Measurements from ENCODE around the gene C1orf74. TPM values are rescaled to one million over a fixed set of nuclear protein-coding genes. Genes with fewer than 3 reads are reported as not detected.
A peak's percentile ranks its signal among the peaks of the same experiment; 100 is the strongest.

C1orf74 gene
- total RNA-seq, 1 donor from 2014 or later, result 3.3 TPM

GRCh38 chr1:209748620-209749019 is 35.7 kb downstream of the C1orf74 start:
- no peak for DNase-seq (ENCODE audit: low spot score in 2 of 2)

GRCh38 chr1:209747580-209748262 is 36.6 kb downstream of the C1orf74 start:
- FAIRE-seq, result no peak
- DNase-seq (ENCODE audit: low spot score in 2 of 2), result peak; percentile 42 to 77

More at GRCh38 chr1:209748620-209749019, 35.7 kb downstream of the C1orf74 start:
- no peak for FAIRE-seq

GRCh38 chr1:209746451-209747165 is 37.8 kb downstream of the C1orf74 start:
- FAIRE-seq (no peak), DNase-seq (ENCODE audit: low spot score in 2 of 2) (no peak)

- DNase-seq (ENCODE audit: low spot score in 2 of 2) (no peak), FAIRE-seq (no peak)
Measured at GRCh38 chr1:209743145-209743482, 41.2 kb downstream of the C1orf74 start.

GRCh38 chr1:209742409-209743144 is 41.8 kb downstream of the C1orf74 start:
- FAIRE-seq (no peak), DNase-seq (ENCODE audit: low spot score in 2 of 2) (no peak)

- FAIRE-seq, result no peak
- no peak for DNase-seq (ENCODE audit: low spot score in 2 of 2)
Measured at GRCh38 chr1:209741889-209742288, 42.5 kb downstream of the C1orf74 start.

GRCh38 chr1:209741193-209741592 is 43.2 kb downstream of the C1orf74 start:
- DNase-seq (ENCODE audit: low spot score in 2 of 2) (no peak), FAIRE-seq (no peak)

GRCh38 chr1:209738270-209738669 is 46.1 kb downstream of the C1orf74 start:
- DNase-seq (ENCODE audit: low spot score in 2 of 2) (no peak), FAIRE-seq (no peak)

GRCh38 chr1:209737118-209737505 is 47.2 kb downstream of the C1orf74 start:
- FAIRE-seq (no peak), DNase-seq (ENCODE audit: low spot score in 2 of 2) (no peak)

GRCh38 chr1:209736490-209737117 is 47.8 kb downstream of the C1orf74 start:
- FAIRE-seq, result no peak

GRCh38 chr1:209733409-209734192 is 50.8 kb downstream of the C1orf74 start:
- FAIRE-seq (no peak), DNase-seq (ENCODE audit: low spot score in 2 of 2) (no peak)

More at GRCh38 chr1:209736490-209737117, 47.8 kb downstream of the C1orf74 start:
- DNase-seq (ENCODE audit: low spot score in 2 of 2), result no peak

- FAIRE-seq, result no peak
- DNase-seq (ENCODE audit: low spot score in 2 of 2), result no peak
Measured at GRCh38 chr1:209732725-209733124, 51.6 kb downstream of the C1orf74 start.

- DNase-seq (ENCODE audit: low spot score in 2 of 2) (no peak), FAIRE-seq (no peak)
Measured at GRCh38 chr1:209729436-209729835, 54.9 kb downstream of the C1orf74 start.

Other genes starting within 250 kb of the C1orf74 start
- gene CAMK1G, start 200.8 kb downstream of the C1orf74 start, total RNA-seq, result 2.4 TPM
- gene LAMB3, start 132.1 kb downstream of the C1orf74 start, total RNA-seq, result 0.82 TPM
- gene G0S2, start 109.1 kb downstream of the C1orf74 start, total RNA-seq, result 1.6 TPM
- gene HSD11B1, start 79.7 kb downstream of the C1orf74 start, total RNA-seq, result not detected
- under 0.01 TPM for gene TRAF3IP3, start 28.5 kb downstream of the C1orf74 start, total RNA-seq
- 0.41 TPM for gene IRF6, start 21.6 kb upstream of the C1orf74 start, total RNA-seq
- gene UTP25, start 43.4 kb upstream of the C1orf74 start, total RNA-seq, result 10.6 TPM
- 51.4 TPM for gene SYT14, start 153.7 kb upstream of the C1orf74 start, total RNA-seq

Data from frontal cortex (tissue), 4 donors.